Measurements from ENCODE around the gene IRAK3. TPM values are rescaled to one million over a fixed set of nuclear protein-coding genes. Genes with fewer than 3 reads are reported as not detected.

IRAK3 gene
- total RNA-seq, 1 donor from 2014 or later: 4.0 TPM

Other genes with a start within 250 kb of the IRAK3 start
- 5.0 and 25.3 TPM in 2 replicates for gene LLPH, start 58.5 kb upstream of the IRAK3 start, total RNA-seq
- 106 and 150 TPM in 2 replicates for gene TMBIM4, start 19.2 kb upstream of the IRAK3 start, total RNA-seq
- gene HELB, start 113.3 kb downstream of the IRAK3 start, total RNA-seq: 4.5 and 8.9 TPM in 2 replicates